ENCODE results near the gene EPB42. TPM values are rescaled to one million over a fixed set of nuclear protein-coding genes. Genes with fewer than 3 reads are reported as not detected.

EPB42 gene
- total RNA-seq, 1 experiment from 2014 or later: not detected

DNA sequence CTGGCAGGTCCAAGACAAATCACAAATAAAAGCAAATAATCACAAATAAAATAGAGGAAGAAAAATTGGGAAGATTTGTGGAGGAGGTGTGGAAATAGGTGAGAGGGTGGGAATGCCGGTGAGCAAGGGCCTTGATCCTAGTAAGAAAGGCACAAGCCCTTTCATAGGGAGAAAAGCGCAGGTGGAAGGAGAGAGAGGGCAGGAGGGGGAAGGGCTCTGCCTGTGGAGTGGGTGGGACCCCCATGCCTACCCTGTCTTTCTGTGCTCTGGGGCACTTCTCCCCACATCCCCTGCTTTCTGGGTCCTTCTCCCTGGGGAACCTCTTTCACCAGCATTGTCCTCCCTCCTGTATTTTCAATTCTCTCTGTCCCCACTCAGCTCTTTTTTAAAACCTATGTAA lies 46.6 kb upstream of the EPB42 start:
- no peaks in the 10 kb centered on the region for H3K9me3 ChIP-seq (ENCODE audit: low read depth, low read length, poor library complexity, severe bottlenecking)
- BruUV-seq (replicated peaks): no TSS peak
- TF ChIP-seq CTCF (conservative IDR thresholded peaks at IDR 0.05; ENCODE audit: low read depth, low read length) (no peak), EZH2 (IDR thresholded peaks at IDR 0.05; ENCODE audit: borderline replicate concordance, low read depth, low read length, poor library complexity, severe bottlenecking) (no peak)
- H3K36me3 ChIP-seq (ENCODE audit: insufficient read depth, low read length, poor library complexity, severe bottlenecking): no peaks in the 10 kb centered on the region
- no peak for DNase-seq (ENCODE audit: low spot score)
- H3K4me1 ChIP-seq (ENCODE audit: insufficient read depth, low read length, poor library complexity, severe bottlenecking): no peaks in the 10 kb centered on the region
- H3K4me3 ChIP-seq (ENCODE audit: low read depth, low read length, poor library complexity, severe bottlenecking): no peak overlapping the region
- H3K27me3 ChIP-seq (replicated peaks; ENCODE audit: insufficient read depth, low read depth, low read length, poor library complexity): peaks cover 12% of the 10 kb centered on the region
- intact Hi-C loops (cut with micrococcal nuclease; ENCODE audit: unreplicated experiment): no loop called here
- CTCF ChIA-PET: interaction anchor here (1.2 to 2.0 kb wide), 2 partner anchors 18 to 42 kb away, joined by 4 to 5 read pairs; no protein-coding TSS in a partner anchor
- POLR2A ChIA-PET (ENCODE audit: low non-redundant PET): no interaction called here
- H3K27ac ChIP-seq (ENCODE audit: low read depth, low read length, poor library complexity, severe bottlenecking): no peak overlapping the region

DNA sequence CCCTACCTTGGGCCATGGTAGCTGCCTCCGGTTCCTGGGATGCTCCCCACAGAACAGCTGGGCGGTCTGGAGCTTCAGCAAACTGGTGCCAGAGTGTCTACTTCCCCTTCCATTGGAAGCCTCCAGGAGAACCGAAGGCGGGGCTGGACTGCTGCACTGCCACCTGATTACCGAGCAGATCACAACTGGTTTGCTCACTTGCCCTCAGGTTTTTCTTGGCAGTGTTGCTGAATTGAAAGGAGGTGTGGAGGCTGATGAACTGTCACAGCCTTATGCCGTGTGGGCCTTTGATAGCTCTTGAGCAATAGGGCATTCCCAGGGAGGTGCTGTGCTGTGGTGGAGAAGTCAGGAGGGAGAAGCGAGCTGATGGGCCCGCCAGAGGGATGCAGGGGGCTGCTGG lies 46.0 kb upstream of the EPB42 start, which contains the start of gene TGM5:
Gene TGM5 (minus strand): TSS at position 95 of the 400 bp plus-strand sequence. CDS start 79 bp downstream, at position 16.
- no peaks in the 10 kb centered on the region for H3K9me3 ChIP-seq (ENCODE audit: low read depth, low read length, poor library complexity, severe bottlenecking)
- no peak for TF ChIP-seq EZH2 (IDR thresholded peaks at IDR 0.05; ENCODE audit: borderline replicate concordance, low read depth, low read length, poor library complexity, severe bottlenecking)
- no peak for TF ChIP-seq CTCF (conservative IDR thresholded peaks at IDR 0.05; ENCODE audit: low read depth, low read length)
- no peaks in the 10 kb centered on the region for H3K4me1 ChIP-seq (ENCODE audit: insufficient read depth, low read length, poor library complexity, severe bottlenecking)
- BruUV-seq (replicated peaks): no TSS peak
- no peak for DNase-seq (ENCODE audit: low spot score)
- CTCF ChIA-PET: interaction anchor here (0.6 to 2.0 kb wide), 3 partner anchors 19 to 342 kb away, joined by 4 to 8 read pairs (median 5); no protein-coding TSS in a partner anchor
- H3K4me3 ChIP-seq (ENCODE audit: low read depth, low read length, poor library complexity, severe bottlenecking): no peak within 1 kb of the TSS
- no peak within 1 kb of the TSS for H3K27ac ChIP-seq (ENCODE audit: low read depth, low read length, poor library complexity, severe bottlenecking)
- POLR2A ChIA-PET (ENCODE audit: low non-redundant PET): no interaction called here
- H3K27me3 ChIP-seq (replicated peaks; ENCODE audit: insufficient read depth, low read depth, low read length, poor library complexity): peaks cover 12% of the 10 kb centered on the region
- H3K36me3 ChIP-seq (ENCODE audit: insufficient read depth, low read length, poor library complexity, severe bottlenecking): no peaks in the 10 kb centered on the region
- intact Hi-C loops (cut with micrococcal nuclease; ENCODE audit: unreplicated experiment): no loop called here

DNA sequence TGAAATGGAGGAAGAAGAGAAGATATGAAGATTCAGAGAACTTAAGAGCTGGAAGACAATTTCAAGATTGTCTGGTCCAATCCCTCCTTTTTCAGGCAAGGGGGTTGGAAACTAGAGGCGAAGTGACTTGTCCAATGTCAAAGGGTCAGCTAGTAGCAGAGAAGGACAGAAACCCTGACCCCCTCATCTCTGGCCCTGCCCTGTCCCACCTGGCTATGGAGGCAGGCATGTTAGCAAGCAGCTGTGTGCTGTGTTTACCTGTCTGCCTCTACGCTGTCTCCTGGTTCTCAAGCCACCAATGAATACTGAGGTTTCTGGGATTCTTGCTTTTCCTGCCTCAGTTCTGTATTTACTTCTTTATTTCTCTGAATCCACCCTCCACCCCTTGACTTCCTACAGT lies 45.6 kb upstream of the EPB42 start:
- no peak for DNase-seq (ENCODE audit: low spot score)
- BruUV-seq (replicated peaks): no TSS peak
- no peak for TF ChIP-seq CTCF (conservative IDR thresholded peaks at IDR 0.05; ENCODE audit: low read depth, low read length)
- TF ChIP-seq EZH2 (IDR thresholded peaks at IDR 0.05; ENCODE audit: borderline replicate concordance, low read depth, low read length, poor library complexity, severe bottlenecking): no peak
- Histone ChIP-seq H3K9me3 (ENCODE audit: low read depth, low read length, poor library complexity, severe bottlenecking) (no peaks in the 10 kb centered on the region), H3K36me3 (ENCODE audit: insufficient read depth, low read length, poor library complexity, severe bottlenecking) (no peaks in the 10 kb centered on the region), H3K4me3 (ENCODE audit: low read depth, low read length, poor library complexity, severe bottlenecking) (no peak overlapping the region), H3K27ac (ENCODE audit: low read depth, low read length, poor library complexity, severe bottlenecking) (no peak overlapping the region), H3K27me3 (replicated peaks; ENCODE audit: insufficient read depth, low read depth, low read length, poor library complexity) (peaks cover 12% of the 10 kb centered on the region), H3K4me1 (ENCODE audit: insufficient read depth, low read length, poor library complexity, severe bottlenecking) (no peaks in the 10 kb centered on the region)
- ChIA-PET POLR2A (ENCODE audit: low non-redundant PET) (no interaction called here), CTCF (interaction anchor here (0.6 to 2.0 kb wide), 3 partner anchors 19 to 341 kb away, joined by 4 to 8 read pairs (median 5); no protein-coding TSS in a partner anchor)
- intact Hi-C loops (cut with micrococcal nuclease; ENCODE audit: unreplicated experiment): no loop called here
